ENCODE data around the gene DLGAP1.
"Not testable (repeated sequence)": the region's sequence is repeated elsewhere in the genome, so short reads cannot be mapped to it uniquely, and the experiment has no call there.

The DLGAP1 gene

DNA sequence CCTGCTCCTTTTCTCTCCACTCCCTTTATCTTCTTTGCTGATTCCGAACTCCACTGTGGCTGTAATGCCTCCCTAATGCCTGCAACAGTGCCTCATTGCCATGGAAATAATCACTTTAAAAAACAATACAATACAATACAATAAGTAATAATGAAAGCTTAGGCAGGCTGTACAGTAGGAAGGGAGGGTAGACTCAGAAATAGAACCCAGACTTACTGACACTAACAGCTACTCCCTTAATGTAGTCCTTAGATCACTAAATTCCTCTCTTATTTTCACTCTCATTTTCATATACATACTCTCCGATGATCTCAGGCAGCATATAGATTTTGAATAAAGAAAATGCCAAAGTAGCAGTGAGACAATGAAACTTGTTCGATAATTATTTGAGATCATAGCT lies 70.2 kb downstream of the DLGAP1 start:
- DNase-seq = no peak

DNA sequence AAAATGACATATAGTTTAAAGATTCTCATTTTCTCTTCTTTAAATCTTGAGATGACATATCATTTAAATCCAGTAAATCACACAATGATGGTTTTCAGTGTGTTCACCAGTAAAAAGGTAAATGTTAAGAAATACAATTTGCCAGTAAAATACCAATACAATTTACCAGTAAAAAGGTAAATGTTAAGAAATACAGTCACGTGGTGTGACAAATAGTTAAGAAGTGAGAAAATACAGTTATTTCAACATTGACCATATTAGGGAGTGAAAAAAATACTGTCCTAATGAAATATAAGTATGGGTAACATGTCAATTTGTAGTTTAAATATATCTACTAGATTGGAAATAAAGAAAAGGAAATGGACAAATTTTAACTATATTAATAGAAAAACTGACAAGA lies 80.5 kb downstream of the DLGAP1 start:
- no peak for DNase-seq

DNA sequence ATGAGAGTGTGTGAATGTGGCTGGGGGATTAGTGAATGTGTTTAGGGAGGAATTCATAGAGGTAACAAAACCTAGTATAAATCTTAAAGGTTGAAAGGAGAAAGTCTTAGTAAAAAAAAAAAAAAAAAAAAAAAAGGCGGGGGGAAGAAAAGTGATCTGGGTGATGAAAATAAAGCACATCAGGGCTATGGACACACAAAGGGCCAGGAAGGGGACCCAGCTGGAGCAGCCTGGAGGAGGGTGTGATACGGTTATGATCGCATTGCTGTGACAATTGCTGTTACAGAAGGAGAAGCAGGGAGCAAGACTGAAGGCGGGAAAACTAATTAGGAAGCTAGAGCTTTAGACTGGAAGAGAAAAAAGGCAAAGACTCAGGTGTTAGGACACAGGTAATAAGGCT lies 85.4 kb downstream of the DLGAP1 start:
- DNase-seq = no peak

DNA sequence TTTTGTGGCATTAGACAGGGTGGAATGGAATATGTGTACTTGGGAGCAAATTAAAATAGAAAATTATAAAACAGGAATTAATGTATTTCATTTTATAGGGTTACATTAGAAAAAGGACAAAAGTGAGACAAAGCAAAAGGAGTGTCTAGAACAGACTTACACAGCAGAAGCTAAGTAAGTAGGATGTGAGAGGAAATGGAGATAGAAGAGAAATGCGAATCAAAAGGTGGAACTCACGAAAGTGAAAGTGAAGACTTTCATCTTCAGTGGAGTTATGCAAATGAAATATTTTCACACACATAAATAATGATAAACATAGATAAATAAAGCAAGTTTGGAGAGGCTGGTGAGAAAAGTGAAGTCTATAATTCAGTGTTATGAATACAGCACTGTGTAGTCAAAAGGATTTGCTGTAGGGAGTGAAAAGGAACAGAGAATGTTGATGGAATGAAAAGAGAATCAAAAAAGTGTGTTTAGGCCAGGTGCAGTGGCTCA lies 94.8 kb downstream of the DLGAP1 start:
- no peak for DNase-seq

DNA sequence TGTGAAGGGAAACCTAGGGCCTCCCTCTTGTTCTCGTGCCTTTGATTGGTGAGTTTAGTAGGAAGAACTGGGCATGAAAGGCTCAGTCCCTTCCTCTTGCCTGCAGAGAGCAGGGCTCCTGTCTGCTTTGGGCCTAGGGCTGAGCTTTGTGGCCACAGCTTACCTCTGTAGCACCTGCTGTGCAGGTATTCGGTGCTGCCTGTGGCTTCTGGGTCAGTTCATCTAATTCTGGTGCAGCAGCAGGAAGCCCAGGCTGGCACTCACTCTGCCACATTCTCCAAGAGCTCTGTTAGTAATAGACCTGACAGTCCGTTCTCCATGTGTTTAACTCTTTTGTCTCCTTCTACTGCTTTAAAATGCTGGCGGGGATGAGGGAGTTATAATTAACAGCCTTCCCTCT lies 96.5 kb downstream of the DLGAP1 start:
- no peak for DNase-seq

DNA sequence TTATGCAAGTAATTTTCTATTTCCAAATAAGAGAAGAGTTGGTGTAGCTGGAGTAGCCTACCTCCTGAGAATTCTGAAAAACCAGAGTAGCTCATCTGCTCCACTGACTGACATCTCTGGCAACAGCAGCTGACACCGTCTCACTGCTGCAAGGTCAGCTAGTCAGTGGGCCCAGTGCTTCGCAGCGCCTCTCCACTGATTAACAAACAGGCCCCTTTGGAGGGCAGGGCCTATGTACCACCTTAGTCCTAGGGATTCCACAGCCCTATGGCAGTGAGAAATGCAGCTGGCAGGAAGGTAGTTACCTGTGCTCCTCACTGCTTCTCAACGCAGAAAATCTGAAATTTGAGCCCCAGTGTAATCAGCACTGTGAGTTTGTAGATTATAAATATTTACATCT lies 97.5 kb downstream of the DLGAP1 start:
- DNase-seq = peak; percentile 13

DNA sequence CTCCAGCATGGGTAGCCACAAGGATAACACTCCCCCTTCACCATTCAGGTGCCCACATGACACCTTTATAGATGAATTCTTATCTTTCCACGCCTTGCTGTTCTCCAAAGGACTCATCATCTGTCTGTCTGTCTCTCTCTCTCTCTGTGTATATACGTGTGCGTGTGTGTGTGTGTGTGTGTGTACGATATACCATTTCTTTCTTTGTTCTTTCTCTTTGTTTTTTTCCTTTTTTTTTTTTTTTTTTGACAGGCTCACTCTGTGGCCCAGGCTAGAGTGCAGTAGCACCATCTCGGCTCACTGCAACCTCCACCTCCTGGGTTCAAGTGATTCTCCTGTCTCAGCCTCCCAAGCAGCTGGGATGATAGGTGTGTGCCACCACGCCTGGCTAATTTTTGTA lies 98.2 kb downstream of the DLGAP1 start:
- DNase-seq = no peak

DNA sequence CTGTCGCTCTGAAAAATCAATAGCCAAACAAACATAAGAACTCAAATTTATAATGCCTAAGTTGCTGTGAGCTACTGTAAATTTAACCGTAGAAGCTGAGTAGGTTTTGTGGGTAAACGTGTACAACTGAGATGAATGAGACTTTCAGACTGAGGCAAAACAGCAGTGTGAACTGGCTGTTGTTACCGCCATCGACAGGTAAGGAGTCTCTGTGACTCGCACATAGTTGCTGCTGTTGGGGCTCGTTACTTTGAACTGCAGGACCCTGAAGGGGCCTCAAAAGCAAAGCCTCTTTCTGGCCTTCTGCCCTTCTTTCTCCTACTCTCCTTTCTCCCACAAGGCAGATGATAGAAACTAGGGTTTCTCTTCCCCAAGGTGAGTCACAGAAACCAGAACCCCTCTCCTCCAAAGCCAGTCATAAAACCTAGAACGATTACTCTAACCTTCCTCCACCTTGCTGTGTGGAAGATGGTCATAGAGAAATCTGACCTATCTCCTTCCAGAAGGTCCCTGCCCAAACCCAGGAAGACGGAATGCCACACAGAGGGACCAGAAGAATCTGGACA lies 101.2 kb downstream of the DLGAP1 start:
- no peak for DNase-seq

DNA sequence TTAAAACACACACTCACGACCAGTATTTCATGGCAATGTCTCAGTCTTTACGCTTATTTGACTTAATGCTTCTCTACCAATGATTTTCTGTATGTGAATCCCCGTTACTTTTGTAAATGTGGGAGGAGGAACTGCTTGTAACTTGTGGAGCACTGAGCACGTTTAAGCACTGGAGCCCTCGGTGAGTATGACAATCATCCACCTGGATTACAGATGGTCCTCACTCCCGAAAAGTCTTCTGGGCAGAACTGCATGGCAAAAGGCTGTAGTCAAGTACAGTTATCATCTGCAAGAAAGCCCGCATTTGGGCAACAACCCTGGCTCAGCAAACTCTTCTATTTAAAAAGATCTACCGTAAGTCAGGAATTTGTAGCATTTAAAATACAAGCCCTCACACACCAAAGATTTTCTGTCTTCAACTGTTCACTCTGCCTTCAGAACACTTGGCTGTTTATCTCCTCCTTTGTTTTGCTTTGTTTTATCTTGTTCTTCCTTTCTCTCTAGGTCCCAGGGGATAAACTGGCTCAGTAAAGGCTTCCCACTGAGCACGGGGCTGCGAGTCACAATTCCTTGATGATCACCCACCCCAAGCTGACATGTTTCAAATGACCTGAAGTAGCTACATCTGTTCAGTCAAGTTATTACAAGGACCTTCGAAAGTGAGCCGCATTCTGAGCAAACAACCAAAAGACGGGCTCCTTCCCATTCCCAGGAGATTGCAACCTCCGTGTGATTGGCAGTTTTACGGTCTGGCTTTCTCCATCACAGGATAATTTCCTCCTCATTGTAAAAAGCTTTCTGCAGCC lies 102.2 kb downstream of the DLGAP1 start:
- peak; percentile 60 for DNase-seq

DNA sequence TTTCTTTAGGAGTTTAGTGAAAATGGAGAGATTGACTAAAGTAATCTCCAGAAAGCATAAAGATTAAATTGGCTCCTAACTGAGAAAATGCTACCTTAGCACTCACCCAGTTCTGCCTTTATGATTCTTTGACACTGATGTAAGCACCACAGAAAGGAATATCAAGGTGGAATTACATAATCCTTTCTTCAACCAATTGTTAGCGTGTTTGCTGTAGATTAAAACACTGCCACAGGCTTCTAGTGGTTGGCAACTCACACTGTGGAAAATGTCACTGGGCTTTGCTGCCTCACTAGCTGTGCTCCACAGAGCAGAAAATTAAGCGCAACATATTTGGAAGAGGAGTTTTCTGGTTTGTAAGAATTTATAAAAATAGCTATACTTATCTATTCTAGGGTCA lies 104.1 kb downstream of the DLGAP1 start:
- no peak for DNase-seq

DNA sequence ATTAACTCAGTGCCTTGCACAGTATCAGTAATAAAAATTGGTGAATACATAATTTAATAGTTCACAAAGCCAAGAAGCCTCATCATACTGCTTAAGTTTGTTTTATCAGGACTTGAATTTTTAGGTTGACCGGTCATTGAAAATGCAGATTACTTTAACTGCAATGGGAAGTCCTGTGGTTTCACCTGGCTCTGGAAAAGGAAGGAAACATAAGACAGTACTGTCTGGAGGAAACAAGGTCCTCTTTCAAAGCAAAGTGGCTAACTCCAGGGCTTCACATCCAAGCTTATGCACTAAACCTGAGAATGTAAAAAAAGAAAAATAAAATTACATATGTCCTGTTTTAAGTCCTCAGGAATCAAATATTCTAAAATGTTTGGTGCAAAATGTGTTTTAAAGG lies 119.7 kb downstream of the DLGAP1 start:
- DNase-seq = no peak

DNA sequence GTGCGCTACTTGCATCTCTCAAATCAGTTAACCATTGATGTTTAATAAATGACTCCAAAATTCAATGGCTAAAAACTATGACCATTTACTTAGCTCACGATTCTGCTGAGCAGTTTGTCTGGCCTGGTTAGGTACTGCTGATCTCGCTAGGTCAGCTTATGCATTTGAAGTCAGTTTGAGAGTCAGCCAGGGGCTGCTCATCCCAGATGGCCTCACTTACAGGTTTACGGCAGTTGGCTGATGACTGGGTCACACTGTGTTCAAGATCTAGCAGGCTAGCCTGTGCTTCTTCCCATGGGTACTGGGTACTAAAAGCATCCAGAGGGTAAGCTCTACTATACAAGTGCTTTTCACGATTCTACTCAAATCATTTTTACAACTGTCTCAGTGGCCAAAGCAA lies 122.1 kb downstream of the DLGAP1 start:
- DNase-seq = no peak

DNA sequence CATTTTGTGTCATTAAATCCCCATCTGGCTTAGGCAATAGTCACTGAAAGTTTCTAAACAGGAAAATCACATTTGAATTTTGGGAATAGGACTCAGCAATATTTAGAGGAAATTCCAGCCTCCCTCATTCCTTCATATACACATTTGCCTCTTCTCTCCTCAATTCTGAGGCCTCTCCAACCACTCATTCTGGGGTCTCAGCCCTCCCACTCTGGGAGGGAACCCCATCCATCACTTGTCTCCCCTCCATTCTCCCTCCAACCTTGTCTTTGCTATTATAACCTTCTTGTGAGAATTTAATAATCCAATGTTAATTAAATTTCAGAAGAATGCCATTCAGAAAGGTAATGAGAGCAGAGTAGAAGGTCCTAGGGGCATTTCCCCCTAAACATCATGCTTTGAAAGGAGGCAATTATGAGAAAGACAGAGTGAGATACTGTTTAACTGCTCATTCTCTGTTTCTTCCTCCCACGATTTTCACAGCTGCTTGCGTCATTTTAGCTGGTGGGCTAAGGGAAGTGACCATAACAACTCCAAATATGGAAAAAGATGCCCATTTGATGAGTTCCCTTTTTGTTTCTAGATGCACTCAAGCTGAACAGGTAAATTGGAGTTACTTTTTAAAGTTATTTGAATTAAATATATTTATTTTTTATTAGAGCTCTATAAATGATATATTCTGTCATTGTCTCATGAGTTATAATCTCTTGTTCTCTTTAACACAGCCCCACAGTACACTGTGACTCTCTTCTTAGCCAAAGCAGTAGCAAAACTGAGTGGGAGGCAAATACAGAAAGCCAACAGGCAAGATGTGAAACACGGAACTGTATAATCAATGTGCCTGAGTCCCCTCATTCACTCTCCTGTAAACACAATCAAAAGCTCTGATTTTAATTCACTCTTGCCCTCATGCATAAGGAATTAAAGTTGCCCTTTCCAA lies 135.1 kb downstream of the DLGAP1 start:
- DNase-seq = no peak

DNA sequence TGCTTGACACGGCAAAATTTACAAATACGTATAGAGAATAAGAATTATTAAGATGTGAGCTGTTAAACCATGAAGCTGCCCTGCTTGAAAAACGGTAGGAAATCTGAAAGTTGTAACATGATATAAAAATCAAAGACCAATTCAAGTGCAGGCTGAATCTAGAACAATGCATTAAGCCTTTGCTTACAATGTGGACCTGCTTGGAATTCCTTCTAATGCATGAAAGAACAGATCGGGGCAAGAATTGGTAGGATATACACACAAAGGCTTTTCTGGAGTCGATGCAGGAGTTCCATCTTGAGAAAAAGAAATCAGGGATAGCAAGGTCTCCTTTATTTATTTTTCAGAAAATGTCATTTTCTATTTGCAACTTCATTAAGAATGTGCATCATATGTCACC lies 136.8 kb downstream of the DLGAP1 start:
- no peak for DNase-seq

DNA sequence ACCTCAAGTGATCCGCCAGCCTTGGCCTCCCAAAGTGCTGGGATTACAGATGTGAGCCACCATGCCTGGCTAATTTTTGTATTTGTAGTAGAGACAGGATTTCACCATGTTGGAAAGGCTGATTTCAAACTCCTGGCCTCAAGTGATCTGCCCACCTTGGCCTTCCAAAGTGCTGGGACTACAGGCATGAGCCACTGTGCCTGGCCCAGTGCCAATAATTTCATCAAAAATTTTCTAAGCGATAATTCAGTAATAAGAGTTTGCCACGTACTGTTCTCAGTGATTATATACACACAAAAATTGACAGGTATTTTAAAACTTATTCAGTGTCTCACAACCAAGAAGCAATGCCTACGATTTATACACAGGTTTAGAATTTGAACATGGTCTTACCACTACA lies 143.2 kb downstream of the DLGAP1 start:
- not testable (repeated sequence) for DNase-seq

DNA sequence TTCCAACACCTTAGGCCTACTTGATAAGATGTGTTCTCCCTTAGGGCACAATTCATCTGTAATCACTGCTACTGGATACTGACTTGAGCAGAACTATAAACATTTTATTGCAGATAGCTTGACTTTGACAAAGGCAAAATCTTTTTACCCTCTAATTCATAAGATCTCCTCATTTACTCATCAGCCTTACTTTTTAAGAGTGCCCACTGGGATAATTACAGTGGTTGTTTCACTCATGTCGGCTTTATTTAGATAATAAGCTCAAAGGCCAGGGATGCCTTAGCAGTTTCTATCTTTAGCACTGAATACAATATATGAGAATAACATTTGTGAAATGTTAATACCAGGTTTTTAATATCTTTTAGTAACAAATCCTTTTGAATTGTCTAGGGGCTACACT lies 144.0 kb downstream of the DLGAP1 start:
- DNase-seq = no peak

DNA sequence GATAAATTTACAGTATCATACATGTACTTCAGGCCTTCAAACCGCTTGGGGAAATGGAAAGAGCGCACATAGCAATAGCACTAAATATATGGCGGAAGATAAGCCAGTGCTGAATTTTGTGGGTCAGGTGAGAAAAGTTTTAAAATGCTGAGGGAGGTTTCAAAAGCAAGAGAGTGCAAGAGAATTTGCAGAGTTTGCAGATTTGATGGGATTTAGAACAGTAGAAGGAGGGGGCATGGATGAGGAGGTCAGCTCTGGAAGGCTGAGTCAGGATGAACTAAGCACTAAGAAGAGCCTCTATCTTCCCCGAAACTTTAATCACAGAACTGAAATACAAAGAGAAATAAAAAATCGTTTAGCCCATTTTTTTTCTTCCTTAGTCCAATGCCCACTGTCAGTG lies 145.9 kb downstream of the DLGAP1 start:
- DNase-seq = no peak

DNA sequence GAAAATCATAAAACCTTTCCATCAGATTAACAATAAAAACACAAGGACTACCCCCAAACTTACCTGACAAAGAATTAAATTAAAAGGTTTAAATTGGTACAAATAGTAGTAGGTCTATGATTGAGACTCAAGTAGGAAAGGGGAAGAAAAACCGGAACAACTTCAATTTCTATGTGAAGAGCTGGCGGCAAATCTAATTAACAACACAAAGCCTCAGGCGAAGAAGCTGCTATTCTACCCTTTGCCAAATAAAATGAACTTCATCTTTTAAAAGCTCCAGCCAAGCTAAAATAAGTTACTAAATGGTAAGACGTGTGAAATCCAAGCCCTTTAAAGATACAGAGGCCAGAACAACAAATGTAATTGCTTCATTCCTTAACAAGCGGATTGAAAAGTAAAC lies 146.5 kb downstream of the DLGAP1 start:
- DNase-seq = no peak

DNA sequence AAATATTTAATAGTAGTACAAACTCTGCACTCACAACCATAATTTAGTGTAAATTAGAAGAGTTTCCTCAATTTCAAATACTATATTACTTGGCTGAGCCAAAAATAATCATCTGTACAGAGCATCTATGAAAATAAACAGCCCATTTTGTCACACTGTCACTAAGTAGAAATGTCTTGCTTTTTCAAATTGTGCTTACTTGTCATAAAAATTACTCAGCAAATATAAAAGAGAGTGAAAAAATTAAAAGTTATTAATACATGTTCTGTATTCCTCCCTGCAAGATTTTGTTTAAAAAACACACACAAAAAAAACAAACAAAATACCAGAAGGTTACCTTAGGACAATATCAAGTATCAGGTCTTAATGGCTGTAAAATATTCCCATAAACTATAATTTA lies 155.7 kb downstream of the DLGAP1 start:
- no peak for DNase-seq

DNA sequence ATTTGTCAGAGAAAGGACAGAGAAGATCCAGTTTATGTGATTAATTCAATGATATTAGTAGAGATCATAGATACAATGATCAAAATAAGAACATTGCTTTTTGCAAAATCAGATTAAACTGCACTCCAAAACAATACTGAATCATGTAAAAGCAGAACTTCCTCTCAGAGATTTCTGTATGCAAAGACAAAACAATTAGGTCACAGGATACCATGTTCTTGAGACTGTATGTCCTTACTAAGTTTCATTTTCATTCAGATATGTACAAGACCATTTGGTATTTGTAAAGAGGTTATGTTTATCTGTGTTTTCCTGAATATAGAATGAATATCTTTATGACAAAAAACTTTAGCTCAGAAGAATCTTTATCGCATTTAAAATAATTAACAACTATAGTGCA lies 161.8 kb downstream of the DLGAP1 start:
- no peak for DNase-seq

DNA sequence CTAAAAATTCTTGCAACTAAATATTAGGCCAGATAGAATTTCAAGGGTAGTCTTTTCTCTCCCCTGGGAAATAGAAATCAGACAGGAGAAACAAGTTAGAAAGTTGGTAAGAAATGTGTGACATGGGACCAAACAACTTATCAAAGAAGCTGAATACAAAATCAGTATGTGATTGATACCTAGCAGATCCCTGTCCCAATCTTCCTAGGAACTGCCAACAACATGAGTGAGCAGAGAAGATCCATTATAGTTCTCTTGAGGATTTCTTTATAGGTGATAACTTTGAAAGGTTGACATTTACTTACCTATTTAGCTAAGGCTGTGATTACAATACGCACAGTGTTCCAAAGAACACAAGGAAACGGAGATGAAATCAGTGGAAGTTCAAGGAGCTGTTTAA lies 162.4 kb downstream of the DLGAP1 start:
- no peak for DNase-seq

DNA sequence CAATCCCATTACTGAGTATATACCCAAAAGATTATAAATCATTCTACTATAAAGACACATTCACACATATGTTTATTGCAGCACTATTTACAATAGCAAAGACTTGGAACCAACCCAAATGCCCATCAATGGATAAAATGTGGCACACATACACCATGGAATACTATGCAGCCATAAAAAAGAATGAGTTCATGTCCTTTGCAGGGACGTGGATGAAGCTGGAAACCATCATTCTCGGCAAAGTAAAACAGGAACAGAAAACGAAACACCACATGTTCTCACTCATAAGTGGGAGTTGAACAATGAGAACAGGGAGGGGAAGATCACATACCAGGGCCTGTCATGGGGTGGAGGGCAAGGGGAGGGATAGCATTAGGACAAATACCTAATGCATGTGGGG lies 167.8 kb downstream of the DLGAP1 start:
- not testable (repeated sequence) for DNase-seq

DNA sequence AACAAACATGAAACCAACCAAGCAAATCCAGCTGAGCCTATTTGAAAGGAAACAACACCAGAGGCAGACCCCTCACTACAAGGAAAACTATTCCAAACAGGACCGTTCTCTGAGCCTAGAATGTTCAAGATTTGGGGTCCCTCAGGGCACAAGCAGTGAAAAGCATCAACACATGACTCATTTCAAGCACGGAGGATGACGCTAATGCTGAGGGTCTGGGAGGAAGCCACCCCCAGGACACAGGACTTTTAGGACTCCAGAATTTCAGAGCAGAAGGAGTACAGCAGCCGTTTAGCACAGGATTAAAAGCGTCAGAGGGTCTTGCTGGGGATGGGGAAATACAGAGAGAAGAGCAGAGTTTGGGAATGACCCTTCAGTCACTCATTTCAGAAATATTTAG lies 168.9 kb downstream of the DLGAP1 start:
- no peak for DNase-seq

DNA sequence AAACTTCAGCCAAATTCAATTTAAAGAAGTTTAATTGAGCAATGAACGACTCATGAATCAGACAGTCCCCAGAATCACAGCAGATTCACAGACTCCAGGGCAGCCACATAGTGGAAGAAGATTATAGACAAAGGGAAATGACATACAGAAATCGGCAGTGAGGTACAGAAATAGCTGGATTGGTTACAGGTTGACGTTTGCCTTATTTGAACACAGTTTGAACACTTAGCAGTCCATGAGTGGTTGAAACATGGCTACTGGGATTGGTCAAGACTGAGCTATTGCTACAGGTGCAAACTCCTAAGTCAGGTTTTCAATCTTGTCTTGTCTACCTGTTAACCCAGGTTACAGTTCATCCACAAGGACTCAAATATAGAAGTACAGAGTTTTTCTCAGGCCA lies 169.6 kb downstream of the DLGAP1 start:
- no peak for DNase-seq

Data from NCI-H510A treated with DMSO at 0.1 percent for 48 hours (cell line).